K562 (cell line): Measurements from ENCODE around the gene RSRP1. TPM values are rescaled to one million over a fixed set of nuclear protein-coding genes. Genes with fewer than 3 reads are reported as not detected.

ENCODE experiments used
- ATAC-seq: fragments of 200-7000 bp; cut with Tn5 transposase; 3 replicates; pipeline ENCODE4 v1.9.1; 2020; ENCODE audit warnings: moderate library complexity
- BruUV-seq: library from RNA; stranded (reverse); fragments of 400-500 nt; replicated peaks from 2 replicates; lab custom pipeline; 2021; lab: Mats Ljungman, UMichigan
- CTCF ChIA-PET: fragments of 300-600 bp; formaldehyde crosslinking; extraction: SDS; loops from one replicate; lab custom pipeline; 2021; ENCODE audit warnings: low intra/inter-chr PET ratio; lab: Yijun Ruan, JAX
- POLR2A ChIA-PET: fragments of 300-600, 350-650 bp; sonication (Branson Sonifier 250); formaldehyde crosslinking; extraction: SDS; loops from one replicate; lab custom pipeline; 2021; ENCODE audit warnings: antibody characterized with exemption, inconsistent platforms; lab: Yijun Ruan, JAX
- DNase-seq, 4 experiments: peaks; one replicate each; pipeline versions ENCODE4 v3.0.0 to v3.0.0-alpha.2; 2011 to 2018; ENCODE audit warnings: low spot score in 3 of 4, mixed read lengths in 3 of 4; ENCODE audit errors: extremely low read depth in 1 of 4
- FAIRE-seq: peaks from 2 replicates; lab custom pipeline; 2011; peaks lifted over from hg19 to GRCh38; lab: Jason Lieb, UNC
- H2AFZ ChIP-seq: 2 replicates; pipeline ENCODE4 v1.6.0; 2011; ENCODE audit warnings: low read depth, low read length, control low read depth, inconsistent platforms
- H3K27ac ChIP-seq: fragments of 200-600 bp; 3 replicates; pipeline ENCODE4 v1.8.0; 2011; ENCODE audit warnings: low read depth, mild to moderate bottlenecking, control low read depth, inconsistent platforms, low read length, moderate library complexity, mixed read lengths; ENCODE audit errors: extremely low read depth
- H3K27me3 ChIP-seq, 2 experiments: fragments of 300-600 bp in 1 of 2; 2 replicates in 1 of 2; 3 replicates in 1 of 2; pipeline versions ENCODE4 v1.6.0 to v1.8.0; 2011; ENCODE audit warnings: inconsistent platforms in 2 of 2, low read length in 2 of 2, mild to moderate bottlenecking in 1 of 2, mixed read lengths in 1 of 2, moderate library complexity in 1 of 2; ENCODE audit not compliant: control insufficient read depth in 2 of 2, insufficient read depth in 2 of 2
- H3K36me3 ChIP-seq: fragments of 300-600 bp; 3 replicates; pipeline ENCODE4 v1.8.0; 2011; ENCODE audit warnings: mild to moderate bottlenecking, low read length, inconsistent platforms; ENCODE audit not compliant: control insufficient read depth, insufficient read depth
- H3K4me1 ChIP-seq, 2 experiments: fragments of 200-600 bp in 1 of 2; replicated peaks in 1 of 2; 2 replicates in 1 of 2; 3 replicates in 1 of 2; pipeline versions ENCODE4 v1.5.1 to v1.8.0; 2011; ENCODE audit warnings: inconsistent platforms in 2 of 2, low read length in 2 of 2, mild to moderate bottlenecking in 1 of 2, mixed read lengths in 1 of 2, moderate library complexity in 1 of 2; ENCODE audit not compliant: control insufficient read depth in 2 of 2, insufficient read depth in 2 of 2
- H3K4me2 ChIP-seq: 2 replicates; pipeline ENCODE4 v1.6.1; 2011; ENCODE audit warnings: low read length, control low read depth, inconsistent platforms, mixed read lengths; ENCODE audit not compliant: insufficient read depth
- H3K4me3 ChIP-seq: fragments of 200-600 bp; sonication (generic), shearing (Covaris generic); 2 replicates; pipeline ENCODE4 v1.5.1; 2016; ENCODE audit warnings: control low read depth, inconsistent platforms
- H3K79me2 ChIP-seq: fragments of 200-600 bp; 3 replicates; pipeline ENCODE4 v1.8.0; 2011; ENCODE audit warnings: low read length, inconsistent platforms; ENCODE audit not compliant: control insufficient read depth, insufficient read depth
- H3K9ac ChIP-seq, 2 experiments: 2 replicates each; pipeline versions ENCODE4 v1.6.0 to v1.6.1; 2011; ENCODE audit warnings: low read depth in 2 of 2, low read length in 2 of 2, control low read depth in 1 of 2, inconsistent platforms in 1 of 2, mild to moderate bottlenecking in 1 of 2, mixed read lengths in 1 of 2; ENCODE audit not compliant: insufficient read depth in 1 of 2
- H3K9me1 ChIP-seq: one replicate; pipeline ENCODE4 v1.6.0; 2011; ENCODE audit warnings: inconsistent platforms, mild to moderate bottlenecking, low read length, moderate library complexity; ENCODE audit not compliant: control insufficient read depth, insufficient read depth
- H3K9me3 ChIP-seq: replicated peaks from 2 replicates; pipeline ENCODE4 v1.5.1; 2011; ENCODE audit warnings: low read depth, low read length, inconsistent platforms; ENCODE audit not compliant: control insufficient read depth, insufficient read depth
- H4K20me1 ChIP-seq: replicated peaks from 2 replicates; pipeline ENCODE4 v1.6.1; 2011; ENCODE audit warnings: low read length, inconsistent platforms, mixed read lengths; ENCODE audit not compliant: control insufficient read depth, insufficient read depth
- ATF7 ChIP-seq: fragments of 450-650 bp; IDR thresholded peaks from 2 replicates; pipeline ENCODE4 v1.7.1; 2014; ENCODE audit warnings: mild to moderate bottlenecking, moderate library complexity
- BACH1 ChIP-seq: fragments of 200-800 bp; sonication (Bioruptor generic); IDR thresholded peaks from 2 replicates; pipeline ENCODE4 v1.6.1; 2016; ENCODE audit warnings: missing genetic modification characterization, missing compliant biosample characterization
- CTCF ChIP-seq, 3 experiments: IDR thresholded peaks in 2 of 3; conservative IDR thresholded peaks in 1 of 3; 2 replicates each; pipeline ENCODE4 v1.5.1; 2011 to 2012; ENCODE audit warnings: low read length in 3 of 3, mild to moderate bottlenecking in 3 of 3, control low read depth in 2 of 3, improper control_type of control experiment in 1 of 3, inconsistent platforms in 1 of 3, low read depth in 1 of 3, mixed read lengths in 1 of 3, moderate library complexity in 1 of 3; ENCODE audit not compliant: insufficient read depth in 2 of 3
- KAT8 ChIP-seq: fragments of 450-650 bp; IDR thresholded peaks from 2 replicates; pipeline ENCODE4 v1.6.1; 2016; ENCODE audit warnings: low read depth, mild to moderate bottlenecking
- MAZ ChIP-seq, 2 experiments: fragments of 450-650 bp in 1 of 2; sonication (generic) in 1 of 2; formaldehyde crosslinking; IDR thresholded peaks in 1 of 2; conservative IDR thresholded peaks in 1 of 2; 2 replicates each; pipeline versions ENCODE4 v1.4.0 to v1.5.0; 2020; ENCODE audit warnings: mild to moderate bottlenecking in 1 of 2, missing genetic modification reagents in 1 of 2
- MXD1 ChIP-seq: fragments of 250-450 bp; sonication (Bioruptor Pico); IDR thresholded peaks from 2 replicates; pipeline ENCODE4 v1.8.0; 2021; ENCODE audit warnings: borderline replicate concordance, mild to moderate bottlenecking, moderate library complexity; ENCODE audit not compliant: poor library complexity, severe bottlenecking
- POLR2G ChIP-seq: fragments of 200-400 bp; formaldehyde crosslinking; IDR thresholded peaks from 2 replicates; pipeline ENCODE4 v1.6.1; 2017; ENCODE audit warnings: low read depth, mild to moderate bottlenecking, antibody characterized with exemption, low read length, moderate library complexity
- ZKSCAN3 ChIP-seq: fragments of 250-450 bp; sonication (Bioruptor Pico); IDR thresholded peaks from 2 replicates; pipeline ENCODE4 v1.4.0; 2020
- WGBS: fragments of 100-300 bp; shearing (Covaris generic); methylation state at CpG from one replicate; pipeline ENCODE4 v1.1.6; 2016; ENCODE audit warnings: low coverage, mixed read lengths; ENCODE audit not compliant: insufficient coverage; ENCODE audit errors: missing lambda C conversion rate; 5-methylcytosine and 5-hydroxymethylcytosine counted together
- in situ Hi-C: fragments of 300-500 bp; cut with MboI; formaldehyde crosslinking; loops from 4 replicates; pipeline ENCODE4 v1.15.0; 2018; ENCODE audit warnings: inconsistent platforms, mixed read lengths
- intact Hi-C: fragments of 100-400 bp; cut with micrococcal nuclease; formaldehyde crosslinking; loops from 2 replicates; pipeline ENCODE4 v1.14.2; 2022
- polyA plus RNA-seq, 8 experiments: library from polyadenylated mRNA; depleted of rRNA in 4 of 8; stranded (reverse) in 5 of 8; unstranded in 3 of 8; fragments of >200 nt; fragmentation: Nextera tagmentation in 2 of 8; fragmentation: Illumina TruSeq in 1 of 8; extraction: Ambion mirVana in 2 of 8; extraction: Trizol in 1 of 8; gene quantifications; 2 replicates each; pipeline versions ENCODE4 v1.2.1 to v1.2.3, GENCODE V29; 2011 to 2014; ENCODE audit warnings: inconsistent platforms in 1 of 8, missing spikeins in 1 of 8
- total RNA-seq, 7 experiments: library from RNA; depleted of rRNA in 6 of 7; stranded (reverse); fragments of >200 nt in 6 of 7; fragmentation: Illumina TruSeq in 2 of 7; extraction: Trizol in 2 of 7; gene quantifications; 2 replicates each; pipeline versions ENCODE4 v1.2.1 to v1.2.3, GENCODE V29; 2011 to 2021; ENCODE audit warnings: low replicate concordance in 1 of 7
- TF ChIP-seq, protein P1 (sequence below), 2 experiments: fragments of 450-650 bp; formaldehyde crosslinking in 1 of 2; IDR thresholded peaks; 2 replicates each; pipeline versions ENCODE4 v1.4.0 to v1.6.1; 2014 to 2020; ENCODE audit warnings: mild to moderate bottlenecking in 2 of 2, borderline replicate concordance in 1 of 2, low read depth in 1 of 2

RSRP1 gene
- total and polyA plus RNA-seq, 9 of the 15 experiments (the other 6 are each of a cell fraction or from before 2014, with no cell fraction given), result 27.2 to 283 (median 146) TPM

DNA sequence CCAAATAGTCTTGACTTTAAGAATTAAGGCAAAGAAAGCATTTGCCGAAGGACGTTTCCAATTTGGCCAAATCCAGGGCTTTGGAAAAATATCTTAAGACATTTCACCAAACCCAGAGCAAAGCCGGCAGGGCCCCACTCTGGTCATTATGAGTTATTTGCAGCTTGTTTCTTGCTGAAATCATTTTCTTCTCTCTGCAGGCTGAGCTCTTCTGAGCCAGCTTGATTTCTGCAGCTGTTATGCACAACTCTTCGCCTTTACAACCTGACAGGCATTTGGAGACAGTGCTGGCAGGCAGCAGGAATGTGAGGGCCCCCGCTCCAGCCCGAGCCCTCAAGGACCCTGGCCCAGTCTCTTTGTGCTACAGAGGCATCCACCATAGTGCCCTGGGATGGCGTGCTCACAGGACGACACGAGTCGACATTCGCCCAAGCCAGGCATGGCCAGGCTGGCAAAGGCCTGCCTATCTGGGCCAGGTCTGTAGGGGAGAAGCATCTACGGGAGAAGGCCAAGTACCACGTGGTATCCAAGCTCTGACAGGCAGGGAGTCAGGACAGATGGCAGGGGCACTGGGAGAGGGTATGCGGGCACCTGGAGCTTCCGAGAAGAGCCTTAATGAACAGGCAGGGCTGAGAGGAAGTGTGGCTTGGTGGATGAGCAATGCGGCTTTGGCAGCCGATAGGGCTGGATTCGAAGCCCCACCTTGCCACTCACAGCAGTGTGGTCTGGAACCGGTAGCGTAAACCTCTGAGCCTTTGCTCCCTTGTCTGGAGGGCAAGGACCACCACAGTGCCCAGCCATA is 47.2 kb downstream of the RSRP1 start:
- Histone ChIP-seq H3K9me1 (no peaks in the 10 kb centered on the region), H3K4me2 (no peak overlapping the region), H3K4me1 (peaks cover 0 to 5% of the 10 kb centered on the region in 2 experiments; a peak in 1 of 5 replicates), H4K20me1 (no peaks in the 10 kb centered on the region; the same call in 1 of the 2 replicates), H3K36me3 (no peaks in the 10 kb centered on the region), H3K4me3 (no peak overlapping the region), H3K9me3 (no peaks in the 10 kb centered on the region), H3K27me3 (peaks cover 40 to 72% of the 10 kb centered on the region in 2 experiments; a peak in 4 of 5 replicates), H3K9ac (peak overlapping the region in 1 of 2 experiments; percentile 15; a peak in 1 of 4 replicates), H2AFZ (no peak overlapping the region), H3K27ac (no peak overlapping the region), H3K79me2 (no peaks in the 10 kb centered on the region)
- intact Hi-C loops, result no loop called here
- 24% methylated on average over 20 of the region's 20 CpGs for WGBS
- no TSS peak for BruUV-seq
- ChIA-PET POLR2A (interaction anchor here (0.6 to 1.2 kb wide), 2 partner anchors 119 to 155 kb away, joined by 3 read pairs; no protein-coding TSS in a partner anchor), CTCF (no interaction called here)
- FAIRE-seq (no peak), ATAC-seq (no peak), DNase-seq (no peak)
- in situ Hi-C loops, result no loop called here
- TF ChIP-seq ZKSCAN3 (CRISPR knock-in tag) (no peak), MAZ (CRISPR knock-in tag; conservative IDR thresholded peaks at IDR 0.05 in 1 of 2, IDR thresholded peaks at IDR 0.05 in 1 of 2) (no peak), BACH1 (no peak), KAT8 (no peak), ATF7 (no peak), MXD1 (CRISPR knock-in tag) (no peak), CTCF (IDR thresholded peaks at IDR 0.05 in 2 of 3, conservative IDR thresholded peaks at IDR 0.05 in 1 of 3; ENCODE audit: insufficient read depth in 2 of 3, low read depth in 1 of 3, low read length in 3 of 3) (no peak), POLR2G (no peak)
- TF ChIP-seq, protein P1, sequence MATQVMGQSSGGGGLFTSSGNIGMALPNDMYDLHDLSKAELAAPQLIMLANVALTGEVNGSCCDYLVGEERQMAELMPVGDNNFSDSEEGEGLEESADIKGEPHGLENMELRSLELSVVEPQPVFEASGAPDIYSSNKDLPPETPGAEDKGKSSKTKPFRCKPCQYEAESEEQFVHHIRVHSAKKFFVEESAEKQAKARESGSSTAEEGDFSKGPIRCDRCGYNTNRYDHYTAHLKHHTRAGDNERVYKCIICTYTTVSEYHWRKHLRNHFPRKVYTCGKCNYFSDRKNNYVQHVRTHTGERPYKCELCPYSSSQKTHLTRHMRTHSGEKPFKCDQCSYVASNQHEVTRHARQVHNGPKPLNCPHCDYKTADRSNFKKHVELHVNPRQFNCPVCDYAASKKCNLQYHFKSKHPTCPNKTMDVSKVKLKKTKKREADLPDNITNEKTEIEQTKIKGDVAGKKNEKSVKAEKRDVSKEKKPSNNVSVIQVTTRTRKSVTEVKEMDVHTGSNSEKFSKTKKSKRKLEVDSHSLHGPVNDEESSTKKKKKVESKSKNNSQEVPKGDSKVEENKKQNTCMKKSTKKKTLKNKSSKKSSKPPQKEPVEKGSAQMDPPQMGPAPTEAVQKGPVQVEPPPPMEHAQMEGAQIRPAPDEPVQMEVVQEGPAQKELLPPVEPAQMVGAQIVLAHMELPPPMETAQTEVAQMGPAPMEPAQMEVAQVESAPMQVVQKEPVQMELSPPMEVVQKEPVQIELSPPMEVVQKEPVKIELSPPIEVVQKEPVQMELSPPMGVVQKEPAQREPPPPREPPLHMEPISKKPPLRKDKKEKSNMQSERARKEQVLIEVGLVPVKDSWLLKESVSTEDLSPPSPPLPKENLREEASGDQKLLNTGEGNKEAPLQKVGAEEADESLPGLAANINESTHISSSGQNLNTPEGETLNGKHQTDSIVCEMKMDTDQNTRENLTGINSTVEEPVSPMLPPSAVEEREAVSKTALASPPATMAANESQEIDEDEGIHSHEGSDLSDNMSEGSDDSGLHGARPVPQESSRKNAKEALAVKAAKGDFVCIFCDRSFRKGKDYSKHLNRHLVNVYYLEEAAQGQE (IDR thresholded peaks at IDR 0.05; ENCODE audit: borderline replicate concordance), result no peak
- TF ChIP-seq, protein P1 (CRISPR knock-in tag; IDR thresholded peaks at IDR 0.05; ENCODE audit: low read depth), result no peak
